ENCODE measurements around the gene KLF3. TPM values are rescaled to one million over a fixed set of nuclear protein-coding genes. Genes with fewer than 3 reads are reported as not detected.

KLF3 gene
- total and polyA plus RNA-seq, 2 of the 4 experiments (the other 2 are of a cell fraction) = 8.2 to 12.6 TPM

DNA sequence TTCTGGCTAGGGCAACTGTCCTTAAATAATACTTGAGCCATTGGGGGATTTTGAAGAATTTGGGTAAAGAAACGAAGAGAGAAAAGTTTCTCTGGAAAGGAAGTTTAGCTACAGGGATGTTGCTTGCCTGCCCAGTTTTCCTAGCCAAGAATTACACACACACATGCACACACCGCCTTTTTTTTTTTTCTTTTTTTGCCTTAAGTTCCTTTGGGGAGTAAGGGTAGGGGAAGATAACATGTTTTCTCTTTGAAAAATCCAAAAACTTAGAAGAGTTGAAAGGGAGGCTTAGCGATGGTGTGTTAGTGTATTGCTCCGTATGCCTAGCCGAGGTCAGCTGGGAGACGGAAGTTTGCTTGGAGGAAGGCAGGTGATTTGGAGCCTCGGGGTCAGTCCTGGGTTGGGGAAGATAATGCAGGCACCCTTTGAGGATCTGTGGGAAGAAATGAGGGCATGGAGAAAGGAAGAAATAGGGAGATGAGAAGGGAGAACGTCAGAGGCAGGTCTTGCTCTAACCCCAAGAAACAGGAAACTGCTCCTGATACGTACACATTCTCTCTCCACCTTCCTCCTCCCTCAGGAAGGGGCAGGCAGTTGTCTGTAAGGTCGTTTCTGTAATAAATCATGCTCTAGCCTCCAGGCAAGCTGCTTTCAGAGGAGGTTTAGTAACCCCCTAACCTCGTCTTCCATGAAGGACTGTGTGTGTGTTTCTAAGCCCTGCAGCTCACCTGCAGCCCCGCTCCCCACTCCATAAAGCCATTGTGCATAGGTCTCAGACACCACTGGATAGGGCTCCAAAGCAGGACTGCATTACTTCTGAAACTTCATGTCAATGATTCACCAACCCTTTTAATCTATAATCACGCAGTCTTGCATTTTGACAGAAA, 10.5 kb downstream of the KLF3 start:
- Histone ChIP-seq H3K9ac (ENCODE audit: low read depth, low read length) (no peak overlapping the region), H3K9me1 (ENCODE audit: insufficient read depth, low read length) (peaks cover 38% of the 10 kb centered on the region), H3K4me1 (ENCODE audit: control insufficient read depth, insufficient read depth, low read length) (peaks cover 43% of the 10 kb centered on the region), H3K56ac (ENCODE audit: extremely low read depth, insufficient read depth, low read length) (no peak overlapping the region), H3K23ac (ENCODE audit: low read depth, low read length) (peak overlapping the region; percentile 55), H3K27ac (ENCODE audit: insufficient read depth, low read length) (no peak overlapping the region), H2BK5ac (ENCODE audit: low read depth, low read length, poor library complexity, severe bottlenecking) (no peak overlapping the region), H3K14ac (replicated peaks; ENCODE audit: low read depth, low read length) (no peak overlapping the region), H2AK5ac (ENCODE audit: low read depth, low read length) (no peak overlapping the region; the same call in 1 of the 2 replicates), H3K9me3 (ENCODE audit: control insufficient read depth, insufficient read depth, low read length) (no peaks in the 10 kb centered on the region), H2AK9ac (replicated peaks; ENCODE audit: low read depth, low read length, poor library complexity) (no peak overlapping the region), H2BK120ac (ENCODE audit: low read depth, low read length) (no peak overlapping the region), H3K27me3 (ENCODE audit: control insufficient read depth, insufficient read depth, low read length) (no peaks in the 10 kb centered on the region), H3K18ac (ENCODE audit: low read depth, low read length) (no peak overlapping the region), H3K4me3 (ENCODE audit: insufficient read depth, low read depth, low read length) (no peak overlapping the region), H4K20me1 (ENCODE audit: insufficient read depth, low read length) (peaks cover 92% of the 10 kb centered on the region), H3K4ac (ENCODE audit: low read depth, low read length) (peak overlapping the region; percentile 48; the same call in 1 of the 2 replicates), H4K91ac (ENCODE audit: insufficient read depth, low read depth, low read length) (no peak overlapping the region), H2BK20ac (ENCODE audit: low read depth, low read length) (no peak overlapping the region), H4K8ac (ENCODE audit: low read depth in 2 of 2, low read length in 2 of 2) (peak overlapping the region in 1 of 2 experiments; percentile 26; a peak in 2 of 4 replicates), H4K5ac (ENCODE audit: low read depth, low read length) (no peak overlapping the region), H3K79me1 (ENCODE audit: low read depth in 1 of 2, low read length in 2 of 2) (peaks cover 40 to 78% of the 10 kb centered on the region in 2 experiments), H3K36me3 (ENCODE audit: control insufficient read depth, insufficient read depth, low read length) (no peaks in the 10 kb centered on the region; the same call in 1 of the 2 replicates), H2AFZ (replicated peaks; ENCODE audit: low read length, poor library complexity) (no peak overlapping the region), H3K4me2 (ENCODE audit: low read depth, low read length) (peak overlapping the region; percentile 7; the same call in 1 of the 2 replicates), H2BK15ac (ENCODE audit: low read depth, low read length) (no peak overlapping the region)
- ATAC-seq (ENCODE audit: low read depth) (no peak), DNase-seq (no peak)
- POLR2A ChIA-PET (ENCODE audit: unreplicated experiment) = interaction anchor here (0.5 kb wide), 2 partner anchors 297 to 352 kb away, joined by 3 to 4 read pairs; no protein-coding TSS in a partner anchor
- in situ Hi-C loops (cut with MboI; ENCODE audit: low sequenced_read_pairs) (loop anchor here (5.0 kb wide), 3 partner anchors 357 to 597 kb away; no protein-coding TSS in a partner anchor), intact Hi-C loops (cut with micrococcal nuclease) (loop anchor here (1.0 to 5.0 kb wide), 5 partner anchors 57 to 612 kb away; partner anchors contain the start of gene TLR6), dilution Hi-C loops (cut with HindIII; ENCODE audit: low sequenced_read_pairs, unreplicated experiment) (no loop called here)
- TF ChIP-seq RCOR1 (IDR thresholded peaks at IDR 0.05; ENCODE audit: insufficient replicate concordance, low read length) (no peak), CHD1 (IDR thresholded peaks at IDR 0.05; ENCODE audit: low read depth, low read length) (no peak), NFE2L2 (IDR thresholded peaks at IDR 0.05; ENCODE audit: low read depth, low read length) (no peak), FOS (IDR thresholded peaks at IDR 0.05; ENCODE audit: low read depth, low read length) (no peak), CEBPB (IDR thresholded peaks at IDR 0.05; ENCODE audit: low read depth, low read length) (no peak), MAFK (IDR thresholded peaks at IDR 0.05; ENCODE audit: low read depth, low read length) (no peak), RFX5 (IDR thresholded peaks at IDR 0.05; ENCODE audit: low read depth, low read length) (no peak), SMC3 (IDR thresholded peaks at IDR 0.05; ENCODE audit: low read depth, low read length) (no peak), MAZ (IDR thresholded peaks at IDR 0.05; ENCODE audit: borderline replicate concordance, low read depth, low read length) (no peak)
- TF ChIP-seq, protein P1, sequence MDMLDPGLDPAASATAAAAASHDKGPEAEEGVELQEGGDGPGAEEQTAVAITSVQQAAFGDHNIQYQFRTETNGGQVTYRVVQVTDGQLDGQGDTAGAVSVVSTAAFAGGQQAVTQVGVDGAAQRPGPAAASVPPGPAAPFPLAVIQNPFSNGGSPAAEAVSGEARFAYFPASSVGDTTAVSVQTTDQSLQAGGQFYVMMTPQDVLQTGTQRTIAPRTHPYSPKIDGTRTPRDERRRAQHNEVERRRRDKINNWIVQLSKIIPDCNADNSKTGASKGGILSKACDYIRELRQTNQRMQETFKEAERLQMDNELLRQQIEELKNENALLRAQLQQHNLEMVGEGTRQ (IDR thresholded peaks at IDR 0.05; ENCODE audit: low read depth, low read length) = no peak
- TF ChIP-seq, protein P2, sequence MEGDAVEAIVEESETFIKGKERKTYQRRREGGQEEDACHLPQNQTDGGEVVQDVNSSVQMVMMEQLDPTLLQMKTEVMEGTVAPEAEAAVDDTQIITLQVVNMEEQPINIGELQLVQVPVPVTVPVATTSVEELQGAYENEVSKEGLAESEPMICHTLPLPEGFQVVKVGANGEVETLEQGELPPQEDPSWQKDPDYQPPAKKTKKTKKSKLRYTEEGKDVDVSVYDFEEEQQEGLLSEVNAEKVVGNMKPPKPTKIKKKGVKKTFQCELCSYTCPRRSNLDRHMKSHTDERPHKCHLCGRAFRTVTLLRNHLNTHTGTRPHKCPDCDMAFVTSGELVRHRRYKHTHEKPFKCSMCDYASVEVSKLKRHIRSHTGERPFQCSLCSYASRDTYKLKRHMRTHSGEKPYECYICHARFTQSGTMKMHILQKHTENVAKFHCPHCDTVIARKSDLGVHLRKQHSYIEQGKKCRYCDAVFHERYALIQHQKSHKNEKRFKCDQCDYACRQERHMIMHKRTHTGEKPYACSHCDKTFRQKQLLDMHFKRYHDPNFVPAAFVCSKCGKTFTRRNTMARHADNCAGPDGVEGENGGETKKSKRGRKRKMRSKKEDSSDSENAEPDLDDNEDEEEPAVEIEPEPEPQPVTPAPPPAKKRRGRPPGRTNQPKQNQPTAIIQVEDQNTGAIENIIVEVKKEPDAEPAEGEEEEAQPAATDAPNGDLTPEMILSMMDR (conservative IDR thresholded peaks at IDR 0.05; ENCODE audit: low read depth, low read length) = no peak
- CTCF ChIA-PET = interaction anchor here (0.6 to 1.4 kb wide), 8 partner anchors 8 to 619 kb away, joined by 3 to 7 read pairs (median 4); no protein-coding TSS in a partner anchor
- BruUV-seq (replicated peaks) = no TSS peak
- WGBS, 2 experiments (ENCODE audit: extremely low coverage in 2 of 2, insufficient read length in 1 of 2) = 80% methylated on average over 1 of the region's 13 CpGs; no CpG with 5 or more reads in 1 of the 2 experiments
